GM13977 (cell line): ENCODE results near the gene RRP1.

ENCODE experiments used
- DNase-seq: peaks from one replicate; pipeline ENCODE4 v3.0.0; 2012; ENCODE audit warnings: low spot score
- in situ Hi-C: fragments of 300-500 bp; cut with MboI; formaldehyde crosslinking; loops from one replicate; pipeline ENCODE4 v1.12.0; 2022; ENCODE audit warnings: low sequenced_read_pairs, low pct_unique_long_range_greater_than_20kb, mixed read lengths, inconsistent platforms; ENCODE audit not compliant: unreplicated experiment
- TF ChIP-seq, protein P1 (sequence below): IDR thresholded peaks from 2 replicates; pipeline ENCODE4 v1.5.1; 2012; ENCODE audit warnings: mild to moderate bottlenecking, control low read depth; ENCODE audit not compliant: insufficient read depth; ENCODE audit errors: extremely low read depth, missing control alignments

RRP1 gene

DNA sequence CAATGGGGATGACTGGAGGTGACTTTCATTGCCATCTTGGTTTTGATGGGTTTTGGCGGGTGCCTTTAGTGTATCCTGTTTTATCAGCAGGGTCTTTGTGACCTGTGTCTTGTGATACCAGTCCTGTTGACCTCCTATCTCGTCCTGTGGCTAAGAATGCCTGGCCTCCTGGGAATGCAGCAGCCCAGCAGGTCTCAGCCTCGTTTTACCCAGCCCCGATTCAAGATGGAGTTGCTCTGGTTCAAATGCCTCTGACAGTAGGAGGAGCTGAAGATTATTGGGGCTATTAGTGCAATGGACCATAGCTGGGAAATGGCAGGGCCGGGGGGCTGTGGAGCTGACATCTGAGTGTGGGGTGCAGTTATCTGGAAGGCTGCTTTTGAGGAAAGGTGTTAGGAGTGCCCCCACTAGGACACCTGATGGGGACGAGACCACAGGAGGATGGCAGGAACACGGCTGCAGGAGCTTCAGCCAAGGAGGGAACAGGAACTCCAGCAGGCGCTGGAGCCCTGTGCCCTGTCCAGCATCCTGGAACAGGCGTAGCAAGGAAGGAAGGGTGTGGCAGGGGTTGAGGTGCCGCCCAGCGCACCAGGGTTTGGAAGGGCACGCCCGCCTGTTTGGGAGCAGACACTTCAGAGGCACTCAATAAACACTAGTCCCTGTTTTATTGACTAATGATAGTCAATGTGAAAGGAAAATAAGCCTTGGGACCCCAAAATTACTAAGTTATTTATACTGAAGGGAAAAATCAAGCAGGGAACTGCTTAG lies 60.3 kb downstream of the RRP1 start:
- DNase-seq, result no peak
- in situ Hi-C loops, result no loop called here
- TF ChIP-seq, protein P1, sequence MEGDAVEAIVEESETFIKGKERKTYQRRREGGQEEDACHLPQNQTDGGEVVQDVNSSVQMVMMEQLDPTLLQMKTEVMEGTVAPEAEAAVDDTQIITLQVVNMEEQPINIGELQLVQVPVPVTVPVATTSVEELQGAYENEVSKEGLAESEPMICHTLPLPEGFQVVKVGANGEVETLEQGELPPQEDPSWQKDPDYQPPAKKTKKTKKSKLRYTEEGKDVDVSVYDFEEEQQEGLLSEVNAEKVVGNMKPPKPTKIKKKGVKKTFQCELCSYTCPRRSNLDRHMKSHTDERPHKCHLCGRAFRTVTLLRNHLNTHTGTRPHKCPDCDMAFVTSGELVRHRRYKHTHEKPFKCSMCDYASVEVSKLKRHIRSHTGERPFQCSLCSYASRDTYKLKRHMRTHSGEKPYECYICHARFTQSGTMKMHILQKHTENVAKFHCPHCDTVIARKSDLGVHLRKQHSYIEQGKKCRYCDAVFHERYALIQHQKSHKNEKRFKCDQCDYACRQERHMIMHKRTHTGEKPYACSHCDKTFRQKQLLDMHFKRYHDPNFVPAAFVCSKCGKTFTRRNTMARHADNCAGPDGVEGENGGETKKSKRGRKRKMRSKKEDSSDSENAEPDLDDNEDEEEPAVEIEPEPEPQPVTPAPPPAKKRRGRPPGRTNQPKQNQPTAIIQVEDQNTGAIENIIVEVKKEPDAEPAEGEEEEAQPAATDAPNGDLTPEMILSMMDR, result no peak

DNA sequence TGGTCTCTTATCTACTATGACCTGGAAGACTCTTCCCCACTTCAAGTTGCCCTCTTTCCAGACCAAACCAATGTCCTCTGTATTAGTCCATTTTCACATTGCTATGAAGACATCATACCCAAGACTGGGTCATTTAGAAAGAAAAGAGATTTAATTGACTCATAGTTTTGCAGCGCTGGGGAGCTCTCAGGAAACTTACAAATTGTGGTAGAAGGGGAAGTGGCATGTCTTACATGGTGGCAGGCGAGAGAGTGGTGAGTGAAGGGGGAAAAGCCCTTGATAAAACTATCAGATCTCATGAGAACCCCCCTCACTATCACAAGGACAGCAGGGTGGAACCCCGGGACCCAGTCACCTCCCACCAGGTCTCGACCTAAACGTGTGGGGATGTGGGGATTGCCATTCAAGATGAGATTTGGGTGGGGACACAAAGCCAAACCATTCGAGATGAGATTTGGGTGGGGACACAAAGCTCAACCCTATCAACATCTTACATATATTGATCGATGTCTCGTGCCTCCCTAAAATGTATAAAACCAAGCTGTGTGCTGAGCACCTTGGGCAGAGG lies 61.4 kb downstream of the RRP1 start:
- no peak for DNase-seq
- TF ChIP-seq, protein P1, result no peak
- in situ Hi-C loops, result no loop called here

DNA sequence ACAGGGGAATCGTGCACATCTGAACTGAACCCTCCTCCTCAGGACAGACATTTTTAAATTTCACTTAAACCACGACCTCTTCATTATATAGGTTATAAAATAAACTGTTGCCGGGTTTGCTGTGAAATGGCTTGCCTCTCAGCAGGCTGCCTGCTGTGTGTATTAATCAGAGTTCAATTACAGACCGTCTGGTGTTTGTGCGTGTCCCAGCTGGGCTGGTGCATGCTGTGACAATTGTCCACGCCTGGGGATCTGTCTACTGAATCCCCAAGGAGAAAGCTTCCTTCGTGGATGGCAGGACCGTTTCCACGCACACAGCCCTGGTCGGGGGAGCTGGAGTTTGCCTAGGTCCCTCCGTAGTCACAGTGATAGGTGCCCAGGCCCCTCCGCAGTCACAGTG lies 62.2 kb downstream of the RRP1 start:
- no peak for DNase-seq
- in situ Hi-C loops, result no loop called here
- TF ChIP-seq, protein P1, result no peak

DNA sequence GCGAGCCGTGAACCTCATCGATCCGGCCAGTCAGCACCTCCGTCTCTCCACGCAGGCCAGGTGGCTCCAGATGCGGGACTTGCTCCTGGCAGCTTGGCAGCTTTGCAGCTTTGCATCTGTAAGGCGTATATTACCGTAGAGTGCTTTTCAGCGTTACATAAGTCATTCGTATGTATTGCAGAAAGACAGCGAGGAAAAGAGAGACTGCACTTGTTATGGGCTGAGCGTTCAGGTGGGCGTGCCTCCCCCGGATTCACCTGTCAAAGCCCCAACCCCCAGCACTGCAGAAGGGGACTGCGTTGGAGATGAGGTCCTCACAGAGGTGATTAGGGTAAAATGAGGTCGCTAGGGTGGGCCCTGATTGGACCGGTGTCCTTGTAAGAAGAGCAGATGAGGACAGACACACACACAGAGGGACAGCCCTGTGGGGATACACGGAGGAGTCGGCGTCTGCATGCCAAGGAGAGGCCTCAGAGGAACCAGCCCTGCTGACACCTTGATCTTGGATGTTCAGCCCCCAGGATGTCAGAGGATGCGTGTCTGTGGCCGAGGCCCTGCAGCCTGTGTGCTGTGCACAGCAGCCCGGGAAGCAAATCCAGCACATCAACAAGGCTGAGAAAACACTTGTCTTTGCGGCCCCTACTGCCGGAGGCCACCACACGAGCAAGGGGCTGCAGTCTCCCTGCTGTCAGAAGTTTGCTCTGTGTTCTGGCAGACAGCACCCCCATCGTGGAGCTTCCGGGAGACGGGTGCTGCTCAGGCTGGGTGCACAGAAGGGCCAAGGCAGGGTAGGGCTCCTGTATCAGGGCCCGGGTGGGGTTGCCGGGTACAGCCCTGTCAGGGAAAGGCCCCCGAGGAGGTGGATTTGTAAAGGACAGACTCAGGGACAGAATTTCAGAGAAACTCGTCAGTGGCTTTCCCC lies 64.7 kb downstream of the RRP1 start:
- TF ChIP-seq, protein P1, result no peak
- DNase-seq, result no peak
- in situ Hi-C loops, result no loop called here
